Stimulated activated CD8-positive, alpha-beta memory T cell treated with anti-CD3 and anti-CD28 coated beads, Interleukin-12 subunit alpha, Interleukin-12 subunit beta, amount 100 ng/mL, for 24 hours (primary cell): ENCODE measurements around the gene C19orf73.
"Not testable (repeated sequence)": the region's sequence is repeated elsewhere in the genome, so short reads cannot be mapped to it uniquely, and the experiment has no call there.

Source experiments
- DNase-seq: peaks from one replicate; pipeline ENCODE4 v3.0.0-alpha.2; 2020; ENCODE audit errors: extremely low read depth

The C19orf73 gene

GRCh38 chr19:49121841-49122240 is 2.9 kb upstream of the C19orf73 start:
- not testable (repeated sequence) for DNase-seq

- no peak for DNase-seq
Observed at GRCh38 chr19:49120868-49121267, 1.9 kb upstream of the C19orf73 start.

GRCh38 chr19:49120325-49120683 is 1.4 kb upstream of the C19orf73 start:
- no peak for DNase-seq

- DNase-seq = no peak
Observed at GRCh38 chr19:49119411-49120324, 725 bp upstream of the C19orf73 start, which contains the start of gene PPFIA3. PPFIA3 (plus strand) TSS chr19:49119544; CDS start chr19:49127874, 8,330 bp downstream.

GRCh38 chr19:49117677-49118564 is 1.0 kb downstream of the C19orf73 start:
- DNase-seq = no peak

- no peak for DNase-seq
Observed at GRCh38 chr19:49116544-49116943, 2.4 kb downstream of the C19orf73 start.

GRCh38 chr19:49114630-49115363 is 4.1 kb downstream of the C19orf73 start:
- no peak for DNase-seq

- no peak for DNase-seq
Observed at GRCh38 chr19:49113762-49114629, 4.9 kb downstream of the C19orf73 start, which contains the start of gene LIN7B. LIN7B (plus strand) TSS chr19:49114370; CDS start chr19:49114405, 35 bp downstream.

- no peak for DNase-seq
Observed at GRCh38 chr19:49111218-49111998, 7.5 kb downstream of the C19orf73 start.

- no peak for DNase-seq
Observed at GRCh38 chr19:49110567-49110966, 8.4 kb downstream of the C19orf73 start.

GRCh38 chr19:49109569-49110233 is 9.2 kb downstream of the C19orf73 start:
- DNase-seq = no peak

GRCh38 chr19:49109051-49109450 is 9.9 kb downstream of the C19orf73 start:
- DNase-seq = no peak

GRCh38 chr19:49107625-49108459 is 11.1 kb downstream of the C19orf73 start:
- DNase-seq = no peak

- no peak for DNase-seq
Observed at GRCh38 chr19:49106648-49107135, 12.3 kb downstream of the C19orf73 start.

- DNase-seq = no peak
Observed at GRCh38 chr19:49104229-49104864, 14.6 kb downstream of the C19orf73 start.

GRCh38 chr19:49103331-49104085 is 15.4 kb downstream of the C19orf73 start:
- DNase-seq = no peak

- DNase-seq = no peak
Observed at GRCh38 chr19:49102303-49102702, 16.6 kb downstream of the C19orf73 start.
